HG03196 (cell line): ENCODE data around the gene COX19.
"Not testable (repeated sequence)": the region's sequence is repeated elsewhere in the genome, so short reads cannot be mapped to it uniquely, and the experiment has no call there.

Experiments used
- ATAC-seq: cut with Tn5 transposase; IDR thresholded peaks from one replicate; pipeline ENCODE4 v1.9.1; 2021; ENCODE audit not compliant: unreplicated experiment

The COX19 gene

GRCh38 chr7:1011297-1012003 lies 36.1 kb upstream of the COX19 start:
- ATAC-seq: no peak

- no peak for ATAC-seq
Measured at GRCh38 chr7:1010226-1010625, 34.9 kb upstream of the COX19 start.

GRCh38 chr7:1009747-1010146 lies 34.4 kb upstream of the COX19 start:
- ATAC-seq: no peak

GRCh38 chr7:1008733-1009363 lies 33.5 kb upstream of the COX19 start:
- ATAC-seq: no peak

GRCh38 chr7:1007901-1008300 lies 32.6 kb upstream of the COX19 start:
- ATAC-seq: no peak

GRCh38 chr7:1005303-1005702 lies 30.0 kb upstream of the COX19 start:
- ATAC-seq: no peak

- no peak for ATAC-seq
Measured at GRCh38 chr7:1004018-1004852, 28.9 kb upstream of the COX19 start.

- ATAC-seq: not testable (repeated sequence)
Measured at GRCh38 chr7:1002445-1002844, 27.1 kb upstream of the COX19 start.

GRCh38 chr7:1002026-1002425 lies 26.7 kb upstream of the COX19 start:
- ATAC-seq: not testable (repeated sequence)

- not testable (repeated sequence) for ATAC-seq
Measured at GRCh38 chr7:1001069-1001770, 25.9 kb upstream of the COX19 start.

GRCh38 chr7:999941-1000935 lies 24.9 kb upstream of the COX19 start:
- no peak for ATAC-seq

- no peak for ATAC-seq
Measured at GRCh38 chr7:999149-999879, 24.0 kb upstream of the COX19 start.

- no peak for ATAC-seq
Measured at GRCh38 chr7:997404-998395, 22.4 kb upstream of the COX19 start.

- no peak for ATAC-seq
Measured at GRCh38 chr7:996079-996872, 20.9 kb upstream of the COX19 start.

- no peak for ATAC-seq
Measured at GRCh38 chr7:995571-995970, 20.2 kb upstream of the COX19 start.

- no peak for ATAC-seq
Measured at GRCh38 chr7:994592-995308, 19.4 kb upstream of the COX19 start.
